Loucy (cell line): ENCODE data around the gene CPAMD8.

Source experiments
- EZH2phosphoT487 ChIP-seq: fragments of 200-600 bp; IDR thresholded peaks from 2 replicates; pipeline ENCODE4 v1.6.1; 2018; ENCODE audit warnings: antibody characterized with exemption, mild to moderate bottlenecking, moderate library complexity, borderline replicate concordance
- TF ChIP-seq, protein P1 (sequence below): fragments of 200-600 bp; sonication (generic); conservative IDR thresholded peaks from 2 replicates; pipeline ENCODE4 v1.5.1; 2014; ENCODE audit warnings: mild to moderate bottlenecking, antibody characterized with exemption, low read length

- TF ChIP-seq, protein P1, sequence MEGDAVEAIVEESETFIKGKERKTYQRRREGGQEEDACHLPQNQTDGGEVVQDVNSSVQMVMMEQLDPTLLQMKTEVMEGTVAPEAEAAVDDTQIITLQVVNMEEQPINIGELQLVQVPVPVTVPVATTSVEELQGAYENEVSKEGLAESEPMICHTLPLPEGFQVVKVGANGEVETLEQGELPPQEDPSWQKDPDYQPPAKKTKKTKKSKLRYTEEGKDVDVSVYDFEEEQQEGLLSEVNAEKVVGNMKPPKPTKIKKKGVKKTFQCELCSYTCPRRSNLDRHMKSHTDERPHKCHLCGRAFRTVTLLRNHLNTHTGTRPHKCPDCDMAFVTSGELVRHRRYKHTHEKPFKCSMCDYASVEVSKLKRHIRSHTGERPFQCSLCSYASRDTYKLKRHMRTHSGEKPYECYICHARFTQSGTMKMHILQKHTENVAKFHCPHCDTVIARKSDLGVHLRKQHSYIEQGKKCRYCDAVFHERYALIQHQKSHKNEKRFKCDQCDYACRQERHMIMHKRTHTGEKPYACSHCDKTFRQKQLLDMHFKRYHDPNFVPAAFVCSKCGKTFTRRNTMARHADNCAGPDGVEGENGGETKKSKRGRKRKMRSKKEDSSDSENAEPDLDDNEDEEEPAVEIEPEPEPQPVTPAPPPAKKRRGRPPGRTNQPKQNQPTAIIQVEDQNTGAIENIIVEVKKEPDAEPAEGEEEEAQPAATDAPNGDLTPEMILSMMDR = no peak
- no peak for TF ChIP-seq EZH2phosphoT487
These were observed 41.2 kb downstream of the CPAMD8 start for GRCh38 chr19:16985403-16985802.
